ENCODE data around the gene SLC25A15. TPM values are rescaled to one million over a fixed set of nuclear protein-coding genes. Genes with fewer than 3 reads are reported as not detected.
"Not testable (repeated sequence)": the region's sequence is repeated elsewhere in the genome, so short reads cannot be mapped to it uniquely, and the experiment has no call there.

Gene SLC25A15
- total RNA-seq, 2 donors from 2014 or later: 23.2 to 36.9 TPM

GRCh38 chr13:40784540-40784939 is 4.9 kb upstream of the SLC25A15 start:
- Mint-ChIP-seq H3K36me3 (ENCODE audit: low read depth) (no peaks in the 10 kb centered on the region), H3K27ac (no peak overlapping the region), H3K27me3 (ENCODE audit: insufficient read depth) (no peaks in the 10 kb centered on the region), H3K9me3 (no peaks in the 10 kb centered on the region), H3K4me3 (no peak overlapping the region), H3K4me1 (peaks cover 4% of the 10 kb centered on the region)
- Histone ChIP-seq H3K4me3 (ENCODE audit: low read length) (no peak overlapping the region), H3K9me3 (ENCODE audit: control insufficient read depth, low read length) (no peaks in the 10 kb centered on the region), H3K36me3 (ENCODE audit: control insufficient read depth, insufficient read depth, low read length) (no peaks in the 10 kb centered on the region), H3K4me1 (ENCODE audit: control insufficient read depth, insufficient read depth, low read length) (no peaks in the 10 kb centered on the region), H3K9ac (ENCODE audit: extremely low read depth, low read length, poor library complexity, severe bottlenecking) (no peak overlapping the region), H3K27ac (ENCODE audit: low read depth, low read length) (no peak overlapping the region), H3K27me3 (ENCODE audit: control insufficient read depth, insufficient read depth, low read length, poor library complexity, severe bottlenecking) (no peaks in the 10 kb centered on the region)
- no peak for DNase-seq
- 86 to 91% methylated on average over 4 of the region's 4 CpGs for WGBS, 2 experiments (ENCODE audit: insufficient coverage in 1 of 2, insufficient read length in 1 of 2)
- no peak for TF ChIP-seq CTCF (conservative IDR thresholded peaks at IDR 0.05)

GRCh38 chr13:40786568-40786996 is 2.8 kb upstream of the SLC25A15 start:
- Mint-ChIP-seq H3K27me3 (ENCODE audit: insufficient read depth) (no peaks in the 10 kb centered on the region), H3K36me3 (ENCODE audit: low read depth) (no peaks in the 10 kb centered on the region), H3K4me3 (no peak overlapping the region), H3K4me1 (no peaks in the 10 kb centered on the region), H3K9me3 (no peaks in the 10 kb centered on the region), H3K27ac (no peak overlapping the region)
- WGBS, 2 experiments (ENCODE audit: insufficient coverage in 1 of 2, insufficient read length in 1 of 2): 91 to 100% methylated on average over 2 to 4 of the region's 4 CpGs
- no peaks in the 10 kb centered on the region for H3K9me3 ChIP-seq (ENCODE audit: control insufficient read depth, low read length)
- no peak overlapping the region for H3K4me3 ChIP-seq (ENCODE audit: low read length)
- H3K27me3 ChIP-seq (ENCODE audit: control insufficient read depth, insufficient read depth, low read length, poor library complexity, severe bottlenecking): no peaks in the 10 kb centered on the region
- TF ChIP-seq CTCF (conservative IDR thresholded peaks at IDR 0.05): no peak
- no peaks in the 10 kb centered on the region for H3K36me3 ChIP-seq (ENCODE audit: control insufficient read depth, insufficient read depth, low read length)
- no peaks in the 10 kb centered on the region for H3K4me1 ChIP-seq (ENCODE audit: control insufficient read depth, insufficient read depth, low read length)
- no peak overlapping the region for H3K9ac ChIP-seq (ENCODE audit: extremely low read depth, low read length, poor library complexity, severe bottlenecking)
- no peak for DNase-seq
- H3K27ac ChIP-seq (ENCODE audit: low read depth, low read length): no peak overlapping the region

- Histone ChIP-seq H3K9me3 (ENCODE audit: control insufficient read depth, low read length) (no peaks in the 10 kb centered on the region), H3K4me3 (ENCODE audit: low read length) (no peak overlapping the region), H3K27ac (ENCODE audit: low read depth, low read length) (no peak overlapping the region), H3K9ac (ENCODE audit: extremely low read depth, low read length, poor library complexity, severe bottlenecking) (no peak overlapping the region), H3K27me3 (ENCODE audit: control insufficient read depth, insufficient read depth, low read length, poor library complexity, severe bottlenecking) (no peaks in the 10 kb centered on the region), H3K4me1 (ENCODE audit: control insufficient read depth, insufficient read depth, low read length) (no peaks in the 10 kb centered on the region), H3K36me3 (ENCODE audit: control insufficient read depth, insufficient read depth, low read length) (no peaks in the 10 kb centered on the region)
- no peak overlapping the region for H3K27ac Mint-ChIP-seq
- H3K36me3 Mint-ChIP-seq (ENCODE audit: low read depth): no peaks in the 10 kb centered on the region
- H3K4me1 Mint-ChIP-seq: no peaks in the 10 kb centered on the region
- no peak for DNase-seq
- no peaks in the 10 kb centered on the region for H3K9me3 Mint-ChIP-seq
- no peaks in the 10 kb centered on the region for H3K27me3 Mint-ChIP-seq (ENCODE audit: insufficient read depth)
- no peak overlapping the region for H3K4me3 Mint-ChIP-seq
- no peak for TF ChIP-seq CTCF (conservative IDR thresholded peaks at IDR 0.05)
- 96% methylated on average over 3 to 5 of the region's 5 CpGs for WGBS, 2 experiments (ENCODE audit: insufficient coverage in 1 of 2, insufficient read length in 1 of 2)
Measured at GRCh38 chr13:40787062-40787461, 2.3 kb upstream of the SLC25A15 start.

GRCh38 chr13:40788540-40789274 is 704 bp upstream of the SLC25A15 start:
- peak overlapping the region; percentile 74 for H3K4me3 Mint-ChIP-seq
- not testable (repeated sequence) for H3K36me3 ChIP-seq (ENCODE audit: control insufficient read depth, insufficient read depth, low read length); H3K27me3 ChIP-seq (ENCODE audit: control insufficient read depth, insufficient read depth, low read length, poor library complexity, severe bottlenecking); H3K9me3 Mint-ChIP-seq; H3K4me1 Mint-ChIP-seq; H3K27ac Mint-ChIP-seq; H3K27me3 Mint-ChIP-seq (ENCODE audit: insufficient read depth); H3K36me3 Mint-ChIP-seq (ENCODE audit: low read depth); H3K4me1 ChIP-seq (ENCODE audit: control insufficient read depth, insufficient read depth, low read length); H3K27ac ChIP-seq (ENCODE audit: low read depth, low read length); DNase-seq; H3K9me3 ChIP-seq (ENCODE audit: control insufficient read depth, low read length)
- H3K9ac ChIP-seq (ENCODE audit: extremely low read depth, low read length, poor library complexity, severe bottlenecking): peak overlapping the region; percentile 60
- H3K4me3 ChIP-seq (ENCODE audit: low read length): peak overlapping the region; percentile 85
- WGBS, 2 experiments (ENCODE audit: insufficient coverage in 1 of 2, insufficient read length in 1 of 2): 71 to 91% methylated on average over 10 to 17 of the region's 18 CpGs
